ENCODE results near the gene STXBP6.

Gene STXBP6

DNA sequence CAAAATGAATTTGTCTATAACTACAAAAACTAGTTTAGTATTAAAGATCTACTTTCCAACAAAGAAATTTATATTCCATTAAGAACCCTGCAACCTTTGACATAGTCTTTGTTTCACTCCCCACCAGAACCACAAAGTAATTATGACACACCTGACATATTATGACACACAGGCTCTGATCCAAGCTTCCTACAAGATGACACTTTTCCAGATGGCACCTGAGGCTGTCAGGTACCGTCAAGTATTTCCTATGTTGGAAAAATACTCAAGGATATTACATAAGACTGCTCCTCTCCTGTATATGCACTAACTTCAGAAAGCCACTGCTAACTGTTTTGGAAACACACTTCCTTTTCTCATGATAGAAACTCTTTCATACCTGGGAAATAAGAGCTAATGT, 38.9 kb downstream of the STXBP6 start:
- DNase-seq: no peak

GRCh38 chr14:25010471-25010870, 39.5 kb downstream of the STXBP6 start:
- DNase-seq: no peak

DNA sequence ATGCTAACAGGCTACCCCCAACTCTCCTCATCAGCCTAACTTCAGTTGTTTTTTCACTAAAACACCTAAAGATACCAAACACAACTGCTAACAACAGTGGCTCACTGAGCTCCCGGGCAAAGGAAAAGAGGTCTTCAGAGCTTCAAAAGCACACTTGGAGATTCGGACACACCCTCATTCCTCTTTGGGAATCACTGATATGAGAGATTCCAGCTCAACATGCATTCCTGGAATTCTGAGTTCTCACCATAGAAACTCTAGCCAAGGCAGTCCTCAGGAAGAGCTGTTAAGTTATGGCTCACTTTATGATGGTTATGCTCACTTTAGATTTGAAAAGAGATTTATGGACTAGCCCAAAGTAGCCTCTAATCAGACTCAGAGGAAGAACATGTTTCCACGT, 40.1 kb downstream of the STXBP6 start:
- no peak for DNase-seq

DNA sequence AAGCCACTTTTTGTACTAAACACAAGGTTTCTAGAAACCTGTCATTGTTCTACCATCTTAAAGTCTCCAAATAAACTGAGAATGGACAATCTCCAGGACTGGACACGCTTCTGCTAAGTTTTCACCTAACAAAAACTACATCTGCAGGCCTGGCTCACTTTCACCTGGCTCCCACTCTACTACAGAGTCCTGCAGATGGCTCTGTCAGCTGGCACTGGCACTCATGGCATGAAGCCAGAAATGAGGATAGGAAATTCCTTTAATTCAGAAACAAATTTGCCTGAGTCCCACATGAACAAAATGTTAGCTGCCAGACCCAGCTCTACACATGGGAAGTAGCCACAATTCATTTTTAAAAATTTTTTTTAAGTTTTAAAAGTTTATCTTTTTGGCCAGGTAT, 42.1 kb downstream of the STXBP6 start:
- DNase-seq: no peak

DNA sequence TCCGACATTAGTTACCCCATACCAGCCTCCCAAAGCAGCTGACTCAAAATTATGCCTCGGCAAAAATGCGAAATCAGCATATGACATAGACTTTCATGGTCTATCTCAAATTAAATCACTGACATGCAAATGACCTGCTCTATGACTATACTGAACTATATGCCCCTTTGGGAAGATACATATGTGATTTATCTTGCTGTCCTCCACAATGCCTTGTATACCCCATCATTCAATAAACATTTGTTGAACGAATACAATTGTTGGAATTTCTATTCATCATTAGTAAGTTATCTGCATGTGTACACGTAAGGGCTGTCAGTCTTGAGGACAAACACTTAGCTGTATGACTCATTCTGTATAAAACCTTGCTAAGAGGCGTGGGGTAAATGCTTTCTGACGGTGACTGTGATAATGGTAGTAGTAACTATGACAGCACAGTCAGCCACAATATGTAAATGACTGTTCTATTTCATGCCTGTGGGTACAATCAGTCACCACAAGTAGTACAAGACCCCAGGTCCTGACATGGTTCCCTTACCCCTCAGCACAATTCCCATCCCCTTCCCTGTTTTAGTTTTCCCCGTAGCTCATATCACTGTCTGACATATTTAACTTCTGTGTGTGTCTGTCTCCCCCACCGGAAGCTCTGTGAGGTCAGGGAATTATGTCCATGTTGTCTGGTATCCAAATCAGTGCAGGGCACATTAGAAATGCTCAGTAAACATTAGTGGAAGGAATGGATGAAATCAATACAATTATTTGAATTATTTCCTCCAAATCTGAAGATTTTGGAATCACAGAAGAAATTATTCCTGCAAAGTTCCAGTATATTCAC, 42.8 kb downstream of the STXBP6 start:
- DNase-seq: no peak

GRCh38 chr14:25006031-25006430, 43.9 kb downstream of the STXBP6 start:
- no peak for DNase-seq

GRCh38 chr14:25004389-25004809, 45.5 kb downstream of the STXBP6 start:
- DNase-seq: no peak

GRCh38 chr14:25003537-25003936, 46.4 kb downstream of the STXBP6 start:
- no peak for DNase-seq

DNA sequence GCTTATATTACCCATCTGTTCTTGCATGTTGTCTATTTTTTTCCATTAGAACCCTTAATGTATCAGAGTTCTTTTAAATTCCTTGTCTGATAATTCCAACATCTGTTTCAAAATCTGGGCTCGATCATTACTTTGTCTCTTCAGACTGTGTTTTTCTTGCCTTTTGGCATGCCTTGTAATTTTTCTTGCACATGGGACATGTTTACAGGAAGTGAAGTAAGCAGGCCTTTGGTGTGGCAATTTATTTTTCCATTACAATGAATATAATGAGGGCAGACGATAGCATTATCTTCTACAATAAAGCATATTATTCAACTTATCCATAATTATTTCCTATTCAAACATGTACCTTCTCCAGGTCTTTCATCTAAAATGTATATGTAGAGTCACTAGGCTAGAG, 48.3 kb downstream of the STXBP6 start:
- DNase-seq: no peak

DNA sequence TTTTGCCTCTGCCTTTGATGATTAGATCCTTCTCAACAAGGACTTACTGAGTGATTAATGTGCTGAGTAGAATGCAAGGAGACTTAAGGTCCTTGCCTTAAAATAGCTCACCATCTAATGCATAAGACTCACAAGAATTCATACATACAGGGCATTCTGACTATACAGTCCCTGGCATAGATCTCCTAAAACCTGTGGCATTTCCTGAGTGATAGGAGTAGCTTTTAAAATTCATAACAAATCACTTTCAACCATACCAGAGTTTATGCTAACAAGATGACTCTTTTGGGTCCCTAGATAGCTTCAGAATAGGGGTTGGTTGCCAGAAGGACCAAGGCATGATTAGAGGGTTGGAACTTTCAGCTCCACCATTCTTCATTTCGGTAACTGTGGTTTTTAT, 48.8 kb downstream of the STXBP6 start:
- DNase-seq: no peak

DNA sequence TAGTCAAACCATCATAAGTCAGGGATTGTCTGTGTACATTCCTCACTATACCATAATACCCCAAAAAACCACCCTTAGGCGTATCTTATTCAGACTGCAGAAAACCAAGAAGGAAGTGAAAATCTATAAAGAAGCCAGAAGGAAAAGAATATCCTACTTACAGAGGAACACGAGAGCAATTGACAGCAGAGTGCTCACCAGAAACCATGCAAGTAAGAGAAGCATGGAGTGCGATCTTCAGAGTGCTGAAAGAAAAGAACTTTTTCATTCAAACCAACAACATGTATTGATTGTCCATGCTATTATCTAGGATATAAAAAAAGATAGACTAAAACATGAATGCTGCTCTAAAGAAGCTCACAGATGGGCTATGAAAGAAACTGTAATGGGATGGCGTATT, 50.8 kb downstream of the STXBP6 start:
- DNase-seq: no peak

- DNase-seq: no peak
Measured at GRCh38 chr14:24996930-24997725, 52.8 kb downstream of the STXBP6 start.

GRCh38 chr14:24995016-24995415, 54.9 kb downstream of the STXBP6 start:
- no peak for DNase-seq

DNA sequence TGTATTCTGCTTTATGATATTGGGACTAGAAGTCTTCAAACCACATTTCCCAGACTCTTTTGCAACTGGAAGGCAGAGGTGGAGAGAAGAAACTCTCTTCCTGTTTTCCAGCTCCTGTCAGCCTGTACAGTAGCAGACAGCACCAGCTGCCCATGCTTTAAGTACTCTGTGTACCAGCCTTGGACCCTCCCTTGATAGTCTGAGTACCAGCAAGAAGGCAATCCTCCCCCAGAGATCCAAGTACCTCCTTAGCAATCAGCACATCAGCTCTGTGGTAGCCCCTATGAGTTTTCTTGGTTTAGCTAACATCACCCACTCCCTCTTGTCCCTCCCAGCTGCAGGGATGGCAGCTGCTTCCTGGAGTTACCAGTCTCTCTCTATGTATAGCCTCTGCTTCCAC, 56.3 kb downstream of the STXBP6 start:
- DNase-seq: no peak

GRCh38 chr14:24992624-24993360, 57.2 kb downstream of the STXBP6 start:
- DNase-seq: no peak

- DNase-seq: no peak
Measured at GRCh38 chr14:24991821-24992220, 58.1 kb downstream of the STXBP6 start.

GRCh38 chr14:24991288-24991687, 58.7 kb downstream of the STXBP6 start:
- DNase-seq: no peak

DNA sequence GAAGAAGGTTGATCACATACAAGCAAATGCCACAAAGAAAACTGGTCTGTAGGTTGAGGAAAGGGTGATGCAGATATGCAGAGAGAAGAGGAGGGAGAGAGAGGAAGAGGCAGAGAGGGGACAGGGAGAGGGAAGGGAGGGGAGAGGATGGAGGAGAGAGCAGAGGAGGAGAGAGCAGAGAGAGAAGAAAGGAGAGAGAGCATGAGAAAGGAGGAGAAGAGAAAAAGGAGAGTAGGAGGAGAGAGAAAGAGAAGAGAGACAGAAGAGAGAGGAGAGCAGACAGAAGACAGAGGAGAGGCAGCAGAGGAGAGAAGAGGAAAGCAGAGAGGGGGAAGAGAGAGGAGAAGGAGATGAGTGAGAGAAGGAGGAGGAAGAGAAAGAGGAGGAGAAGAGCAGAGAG, 59.2 kb downstream of the STXBP6 start:
- DNase-seq: no peak

DNA sequence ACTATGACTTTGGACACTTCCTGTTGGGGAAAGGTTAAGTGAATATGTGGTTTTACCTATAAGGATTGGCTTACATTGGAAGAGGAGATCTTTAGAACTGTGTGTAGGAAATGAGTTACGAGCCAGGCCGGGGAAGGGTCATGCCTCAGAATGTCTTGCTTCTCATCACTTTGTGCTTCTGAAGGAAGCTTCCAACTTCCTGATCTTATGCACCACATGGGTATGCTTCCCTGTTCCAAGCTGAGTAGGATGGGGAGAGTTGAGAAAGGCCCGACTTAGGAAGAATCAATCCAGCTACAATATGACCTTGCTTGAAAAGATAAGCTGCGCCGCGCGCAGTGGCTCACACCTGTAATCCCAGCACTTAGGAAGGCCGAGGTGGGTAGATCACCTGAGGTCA, 59.9 kb downstream of the STXBP6 start:
- DNase-seq: no peak

- no peak for DNase-seq
Measured at GRCh38 chr14:24988760-24989159, 61.2 kb downstream of the STXBP6 start.

DNA sequence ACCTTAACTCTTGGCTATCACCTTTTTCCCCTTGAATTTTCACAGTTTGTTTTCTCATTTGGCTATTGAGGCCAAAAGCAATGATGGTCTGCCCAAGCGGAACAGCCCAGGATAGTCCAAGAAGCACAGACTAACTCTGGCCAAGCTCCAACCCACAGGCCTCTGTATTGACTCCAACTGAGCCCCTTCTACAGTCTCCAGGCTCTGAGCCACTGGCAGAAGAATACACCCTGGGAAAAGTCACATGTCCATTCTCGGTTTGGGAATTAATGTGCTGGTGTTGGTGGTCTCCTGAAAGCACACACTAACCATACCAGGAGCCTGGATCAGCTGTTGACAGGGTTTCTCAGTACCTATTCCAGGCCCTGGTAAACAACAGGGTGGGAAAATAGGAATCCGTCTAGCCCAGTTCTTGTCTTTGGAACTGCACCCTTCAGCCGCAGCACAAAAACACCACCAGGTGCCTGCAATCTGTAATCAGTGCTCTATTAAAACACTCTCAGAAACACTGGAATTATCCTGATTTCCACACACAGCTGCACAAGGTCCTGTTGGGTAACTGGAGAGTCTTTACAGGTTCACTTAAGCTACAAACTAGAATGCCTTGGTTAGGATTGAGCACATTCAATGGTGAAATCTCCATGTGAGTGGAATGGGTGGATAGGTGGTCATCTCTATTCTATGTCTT, 63.6 kb downstream of the STXBP6 start:
- DNase-seq: no peak

- DNase-seq: no peak
Measured at GRCh38 chr14:24984846-24985589, 64.9 kb downstream of the STXBP6 start.

Measured in NCI-H187 treated with DMSO at 0.1 percent for 48 hours (cell line).